HCEC 1CT (cell line): ENCODE measurements around the gene ZBTB7C.

Experiments
- DNase-seq: peaks from one replicate; pipeline ENCODE4 v3.0.0-alpha.2; 2017

The ZBTB7C gene

GRCh38 chr18:48133671-48134251 is 275.4 kb downstream of the ZBTB7C start:
- DNase-seq: no peak

- no peak for DNase-seq
These were observed 276.2 kb downstream of the ZBTB7C start for GRCh38 chr18:48132797-48133655.

- DNase-seq: no peak
These were observed 278.1 kb downstream of the ZBTB7C start for GRCh38 chr18:48131042-48131441.

GRCh38 chr18:48129621-48130082 is 279.5 kb downstream of the ZBTB7C start:
- no peak for DNase-seq

GRCh38 chr18:48127606-48128005 is 281.6 kb downstream of the ZBTB7C start:
- DNase-seq: no peak

GRCh38 chr18:48126240-48126639 is 282.9 kb downstream of the ZBTB7C start:
- DNase-seq: no peak

GRCh38 chr18:48125724-48126123 is 283.5 kb downstream of the ZBTB7C start:
- DNase-seq: no peak

GRCh38 chr18:48124857-48125626 is 284.1 kb downstream of the ZBTB7C start:
- DNase-seq: no peak

GRCh38 chr18:48123941-48124340 is 285.2 kb downstream of the ZBTB7C start:
- DNase-seq: no peak

- DNase-seq: no peak
These were observed 285.9 kb downstream of the ZBTB7C start for GRCh38 chr18:48123324-48123723.

GRCh38 chr18:48122816-48123215 is 286.4 kb downstream of the ZBTB7C start:
- no peak for DNase-seq

GRCh38 chr18:48122376-48122775 is 286.8 kb downstream of the ZBTB7C start:
- DNase-seq: no peak

GRCh38 chr18:48121752-48122151 is 287.4 kb downstream of the ZBTB7C start:
- DNase-seq: no peak

GRCh38 chr18:48119204-48119603 is 290.0 kb downstream of the ZBTB7C start:
- no peak for DNase-seq

GRCh38 chr18:48116873-48117630 is 292.1 kb downstream of the ZBTB7C start:
- DNase-seq: no peak

GRCh38 chr18:48116017-48116416 is 293.2 kb downstream of the ZBTB7C start:
- no peak for DNase-seq

GRCh38 chr18:48113691-48114090 is 295.5 kb downstream of the ZBTB7C start:
- DNase-seq: no peak

- DNase-seq: no peak
These were observed 297.6 kb downstream of the ZBTB7C start for GRCh38 chr18:48111587-48111986.

- DNase-seq: no peak
These were observed 298.4 kb downstream of the ZBTB7C start for GRCh38 chr18:48110797-48111196.

- DNase-seq: no peak
These were observed 299.2 kb downstream of the ZBTB7C start for GRCh38 chr18:48109961-48110493.

- DNase-seq: no peak
These were observed 301.0 kb downstream of the ZBTB7C start for GRCh38 chr18:48108136-48108535.

GRCh38 chr18:48106976-48107781 is 302.0 kb downstream of the ZBTB7C start:
- DNase-seq: no peak
